ENCODE measurements around the gene ANK3. TPM values are rescaled to one million over a fixed set of nuclear protein-coding genes. Genes with fewer than 3 reads are reported as not detected.

Gene ANK3
- total RNA-seq, 1 experiment from 2014 or later, result 32.0 TPM

GRCh38 chr10:60395711-60396110 lies 6.0 kb upstream of the ANK3 start:
- BruUV-seq (replicated peaks), result no TSS peak

GRCh38 chr10:60394446-60394845 lies 4.8 kb upstream of the ANK3 start:
- Histone ChIP-seq H3F3A (ENCODE audit: insufficient read depth, low read depth) (no peaks in the 10 kb centered on the region), H2AFZ (no peak overlapping the region), H3K4me1 (replicated peaks; ENCODE audit: insufficient read depth) (peaks cover 11% of the 10 kb centered on the region), H3K4me3 (no peak overlapping the region), H3K9me3 (ENCODE audit: insufficient read depth, low read depth) (no peaks in the 10 kb centered on the region), H3K27ac (no peak overlapping the region), H3K36me3 (ENCODE audit: low read depth) (no peaks in the 10 kb centered on the region), H3K27me3 (ENCODE audit: insufficient read depth, low read depth) (no peaks in the 10 kb centered on the region), H4K20me1 (ENCODE audit: insufficient read depth) (no peaks in the 10 kb centered on the region), H3K4me2 (no peak overlapping the region), H3K79me2 (ENCODE audit: low read depth) (no peaks in the 10 kb centered on the region), H3K9me2 (ENCODE audit: insufficient read depth) (no peaks in the 10 kb centered on the region)
- TF ChIP-seq EZH2 (IDR thresholded peaks at IDR 0.05; ENCODE audit: low read depth) (no peak), CTCF (conservative IDR thresholded peaks at IDR 0.05) (no peak)
- intact Hi-C loops (cut with micrococcal nuclease; ENCODE audit: unreplicated experiment), result no loop called here
- ChIA-PET CTCF (no interaction called here), POLR2A (ENCODE audit: unreplicated experiment) (no interaction called here)
- no peak for DNase-seq
- no TSS peak for BruUV-seq (replicated peaks)

More at GRCh38 chr10:60395711-60396110, 6.0 kb upstream of the ANK3 start:
- no peak overlapping the region for H3K4me3 ChIP-seq
- no peaks in the 10 kb centered on the region for H3K9me3 ChIP-seq (ENCODE audit: insufficient read depth, low read depth)
- H4K20me1 ChIP-seq (ENCODE audit: insufficient read depth), result no peaks in the 10 kb centered on the region
- H3K4me1 ChIP-seq (replicated peaks; ENCODE audit: insufficient read depth), result peaks cover 11% of the 10 kb centered on the region
- POLR2A ChIA-PET (ENCODE audit: unreplicated experiment), result no interaction called here
- H3K27ac ChIP-seq, result no peak overlapping the region
- no peak for DNase-seq
- H3K36me3 ChIP-seq (ENCODE audit: low read depth), result no peaks in the 10 kb centered on the region
- H2AFZ ChIP-seq, result no peak overlapping the region
- CTCF ChIA-PET, result no interaction called here
- no peaks in the 10 kb centered on the region for H3K27me3 ChIP-seq (ENCODE audit: insufficient read depth, low read depth)
- no peaks in the 10 kb centered on the region for H3K79me2 ChIP-seq (ENCODE audit: low read depth)
- no peaks in the 10 kb centered on the region for H3F3A ChIP-seq (ENCODE audit: insufficient read depth, low read depth)
- intact Hi-C loops (cut with micrococcal nuclease; ENCODE audit: unreplicated experiment), result no loop called here
- H3K9me2 ChIP-seq (ENCODE audit: insufficient read depth), result no peaks in the 10 kb centered on the region
- H3K4me2 ChIP-seq, result no peak overlapping the region
- no peak for TF ChIP-seq CTCF (conservative IDR thresholded peaks at IDR 0.05)
- no peak for TF ChIP-seq EZH2 (IDR thresholded peaks at IDR 0.05; ENCODE audit: low read depth)

- Histone ChIP-seq H3K4me2 (no peak overlapping the region), H2AFZ (no peak overlapping the region), H4K20me1 (ENCODE audit: insufficient read depth) (no peaks in the 10 kb centered on the region), H3K9me2 (ENCODE audit: insufficient read depth) (no peaks in the 10 kb centered on the region), H3F3A (ENCODE audit: insufficient read depth, low read depth) (peaks cover 8% of the 10 kb centered on the region; the same call in 1 of the 2 replicates), H3K9me3 (ENCODE audit: insufficient read depth, low read depth) (no peaks in the 10 kb centered on the region), H3K4me1 (replicated peaks; ENCODE audit: insufficient read depth) (peaks cover 9% of the 10 kb centered on the region), H3K36me3 (ENCODE audit: low read depth) (no peaks in the 10 kb centered on the region), H3K27me3 (ENCODE audit: insufficient read depth, low read depth) (no peaks in the 10 kb centered on the region), H3K4me3 (no peak overlapping the region), H3K27ac (no peak overlapping the region), H3K79me2 (ENCODE audit: low read depth) (no peaks in the 10 kb centered on the region)
- intact Hi-C loops (cut with micrococcal nuclease; ENCODE audit: unreplicated experiment), result no loop called here
- ChIA-PET CTCF (no interaction called here), POLR2A (ENCODE audit: unreplicated experiment) (no interaction called here)
- no peak for DNase-seq
- no TSS peak for BruUV-seq (replicated peaks)
- no peak for TF ChIP-seq EZH2 (IDR thresholded peaks at IDR 0.05; ENCODE audit: low read depth)
- TF ChIP-seq CTCF (conservative IDR thresholded peaks at IDR 0.05), result no peak
Observed at GRCh38 chr10:60390224-60390626, 550 bp upstream of the ANK3 start.
